HG03159 (cell line): Measurements from ENCODE around the gene ELMO3.
A peak's percentile ranks its signal among the peaks of the same experiment; 100 is the strongest.

ENCODE experiments used
- ATAC-seq: cut with Tn5 transposase; IDR thresholded peaks from one replicate; pipeline ENCODE4 v1.9.1; 2021; ENCODE audit warnings: mild to moderate bottlenecking, moderate library complexity; ENCODE audit not compliant: unreplicated experiment

Gene ELMO3, protein sequence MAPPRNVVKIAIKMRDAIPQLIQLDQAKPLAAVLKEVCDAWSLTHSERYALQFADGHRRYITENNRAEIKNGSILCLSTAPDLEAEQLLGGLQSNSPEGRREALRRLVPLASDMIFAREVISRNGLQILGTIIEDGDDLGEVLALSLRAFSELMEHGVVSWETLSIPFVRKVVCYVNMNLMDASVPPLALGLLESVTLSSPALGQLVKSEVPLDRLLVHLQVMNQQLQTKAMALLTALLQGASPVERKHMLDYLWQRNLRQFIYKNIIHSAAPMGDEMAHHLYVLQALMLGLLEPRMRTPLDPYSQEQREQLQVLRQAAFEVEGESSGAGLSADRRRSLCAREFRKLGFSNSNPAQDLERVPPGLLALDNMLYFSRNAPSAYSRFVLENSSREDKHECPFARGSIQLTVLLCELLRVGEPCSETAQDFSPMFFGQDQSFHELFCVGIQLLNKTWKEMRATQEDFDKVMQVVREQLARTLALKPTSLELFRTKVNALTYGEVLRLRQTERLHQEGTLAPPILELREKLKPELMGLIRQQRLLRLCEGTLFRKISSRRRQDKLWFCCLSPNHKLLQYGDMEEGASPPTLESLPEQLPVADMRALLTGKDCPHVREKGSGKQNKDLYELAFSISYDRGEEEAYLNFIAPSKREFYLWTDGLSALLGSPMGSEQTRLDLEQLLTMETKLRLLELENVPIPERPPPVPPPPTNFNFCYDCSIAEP

DNA sequence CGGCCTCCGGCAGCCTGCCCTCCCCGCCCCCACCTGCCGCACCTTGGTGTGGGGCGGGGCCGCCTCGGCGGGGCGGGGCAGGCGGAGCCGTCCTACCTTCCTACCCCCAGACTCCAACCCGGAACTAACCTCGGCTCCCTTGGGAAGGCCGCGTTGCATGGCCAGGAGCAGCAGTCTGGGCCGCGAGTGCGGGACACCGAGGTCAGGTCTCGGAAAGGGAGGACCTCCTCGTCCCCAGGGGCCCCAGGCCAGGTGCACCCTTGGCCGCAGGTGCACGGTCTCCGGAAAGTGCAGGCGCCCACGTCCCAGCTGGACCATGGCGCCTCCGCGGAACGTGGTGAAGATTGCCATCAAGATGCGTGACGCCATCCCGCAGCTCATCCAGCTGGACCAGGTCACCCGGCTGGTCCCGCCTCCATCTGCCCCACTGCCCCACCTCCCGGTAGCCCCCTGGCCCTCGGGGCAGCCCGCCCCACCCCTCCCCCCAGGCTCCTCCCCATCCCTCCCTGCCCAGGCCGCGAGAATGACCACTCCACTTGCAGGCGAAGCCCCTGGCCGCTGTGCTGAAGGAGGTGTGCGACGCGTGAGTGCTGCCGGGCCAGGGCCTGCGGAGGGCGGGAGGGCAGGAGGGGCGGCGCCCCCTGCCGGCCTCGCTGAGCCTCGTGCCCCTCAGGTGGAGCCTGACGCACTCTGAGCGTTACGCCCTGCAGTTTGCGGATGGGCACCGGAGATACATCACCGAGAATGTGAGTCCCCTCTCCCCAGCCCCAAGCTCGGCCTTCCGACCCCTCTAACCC is at the start of gene ELMO3:
ELMO3 (plus strand) TSS at position 121 of the 797 bp plus-strand sequence; CDS start at position 317, 196 bp downstream.
- ATAC-seq, result no peak

DNA sequence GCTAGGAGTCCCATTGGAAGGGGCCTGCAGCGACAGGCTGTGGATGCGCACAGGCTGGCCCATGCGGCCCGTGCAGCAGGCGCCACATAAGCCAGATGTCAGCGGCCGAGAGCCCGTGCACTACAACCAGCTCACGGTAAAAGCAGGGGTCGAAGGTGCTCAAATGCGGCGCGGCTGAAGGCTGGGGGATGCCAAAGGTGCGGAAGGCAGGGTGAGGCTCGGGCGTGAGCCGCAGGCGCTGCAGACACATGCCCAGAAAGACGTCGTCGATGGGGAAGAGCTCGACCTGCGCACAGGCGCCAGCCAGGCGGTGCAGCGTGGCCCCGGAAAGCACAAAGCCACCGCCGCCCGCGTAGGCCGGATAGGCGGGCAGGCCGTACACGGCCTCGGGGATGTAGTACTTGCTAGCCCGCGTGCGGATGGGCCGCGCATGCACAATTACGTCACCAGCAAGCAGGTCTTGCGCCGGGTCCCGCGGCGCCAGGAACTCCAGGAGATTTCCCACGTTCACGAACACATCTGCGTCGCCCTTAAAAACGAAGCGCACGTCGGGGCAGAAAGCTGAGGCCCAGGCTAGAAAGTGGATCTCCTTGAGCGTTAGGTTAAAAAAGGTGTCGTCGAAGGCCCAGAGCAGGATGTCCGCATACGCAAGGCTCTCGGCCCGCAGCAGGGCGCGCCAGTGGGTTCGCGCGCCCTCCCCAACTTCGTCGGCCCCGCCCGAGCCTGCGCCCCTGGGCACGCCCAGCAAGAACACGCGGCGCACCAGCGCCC is 49.5 kb upstream of the ELMO3 start:
- ATAC-seq, result no peak

DNA sequence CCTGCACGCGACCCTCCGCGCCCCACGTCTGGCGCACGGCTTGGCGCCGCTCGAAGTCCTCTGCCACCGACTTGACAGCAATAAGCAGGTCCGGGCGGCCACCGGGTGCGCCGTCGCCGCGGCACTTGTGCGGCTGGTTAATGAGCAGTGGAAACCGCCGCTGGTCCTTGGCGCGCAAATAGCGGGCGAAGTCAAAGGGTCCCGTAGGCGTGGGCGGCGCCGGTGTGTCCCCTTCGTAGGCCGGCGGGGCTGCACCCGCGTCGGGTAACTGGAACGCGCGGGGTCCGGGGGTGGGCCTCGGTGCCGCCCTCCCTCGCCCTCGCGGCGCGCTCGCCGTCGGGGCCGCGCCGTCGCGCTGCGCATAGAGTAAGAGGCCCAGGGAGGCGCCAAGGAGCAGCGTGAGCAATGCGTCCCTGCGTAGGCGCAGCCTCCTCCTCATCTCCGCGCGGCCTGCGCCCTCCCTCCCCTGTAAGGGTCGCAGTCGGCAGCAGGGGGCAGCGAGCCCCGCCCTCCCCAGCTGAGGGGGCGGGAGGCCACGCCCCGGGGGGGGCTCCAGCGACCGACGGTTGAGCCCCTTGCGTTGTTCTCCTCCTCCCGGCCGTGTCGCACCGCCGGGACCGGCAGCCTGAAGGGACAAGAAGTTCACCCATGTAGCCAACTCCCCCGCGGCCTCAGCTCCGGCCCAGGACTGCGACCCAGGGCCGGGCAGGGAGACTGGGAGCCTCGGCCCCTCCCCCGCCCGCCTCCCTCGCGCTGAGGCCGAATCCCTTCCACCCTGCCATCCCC is 48.7 kb upstream of the ELMO3 start:
- ATAC-seq, result peak; percentile 23

DNA sequence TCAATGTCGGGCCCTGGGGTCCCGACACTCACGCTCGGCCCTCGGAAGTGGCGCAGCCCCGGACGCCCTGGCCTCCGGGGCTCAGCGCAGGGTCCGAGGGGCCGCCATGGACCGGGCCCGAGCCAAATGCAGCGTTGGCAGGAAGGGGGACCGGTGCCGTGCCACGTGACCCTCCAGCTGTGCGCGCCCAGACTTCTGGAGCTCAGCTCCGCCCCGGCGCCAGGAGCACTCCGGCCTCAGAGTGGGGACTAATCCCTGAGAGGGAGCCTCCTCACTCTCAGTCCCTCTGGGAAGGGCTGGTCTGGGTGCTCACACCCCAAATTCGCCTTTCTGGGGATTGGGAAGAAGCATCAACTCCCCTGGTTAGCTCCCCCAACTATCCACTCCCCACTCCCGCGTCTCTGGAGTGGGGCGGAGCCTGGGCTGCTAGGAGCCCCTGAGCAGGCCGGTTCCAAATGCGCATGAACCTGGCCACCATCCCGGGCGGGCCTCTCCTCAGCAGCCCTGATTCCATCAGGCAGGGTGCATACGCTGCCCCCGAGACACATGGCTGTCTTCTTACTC is 48.0 kb upstream of the ELMO3 start, which contains the start of gene B3GNT9:
B3GNT9 (minus strand) TSS at position 166 of the 564 bp plus-strand sequence. CDS start 513 bp downstream, outside the sequence.
- ATAC-seq, result peak; percentile 49

DNA sequence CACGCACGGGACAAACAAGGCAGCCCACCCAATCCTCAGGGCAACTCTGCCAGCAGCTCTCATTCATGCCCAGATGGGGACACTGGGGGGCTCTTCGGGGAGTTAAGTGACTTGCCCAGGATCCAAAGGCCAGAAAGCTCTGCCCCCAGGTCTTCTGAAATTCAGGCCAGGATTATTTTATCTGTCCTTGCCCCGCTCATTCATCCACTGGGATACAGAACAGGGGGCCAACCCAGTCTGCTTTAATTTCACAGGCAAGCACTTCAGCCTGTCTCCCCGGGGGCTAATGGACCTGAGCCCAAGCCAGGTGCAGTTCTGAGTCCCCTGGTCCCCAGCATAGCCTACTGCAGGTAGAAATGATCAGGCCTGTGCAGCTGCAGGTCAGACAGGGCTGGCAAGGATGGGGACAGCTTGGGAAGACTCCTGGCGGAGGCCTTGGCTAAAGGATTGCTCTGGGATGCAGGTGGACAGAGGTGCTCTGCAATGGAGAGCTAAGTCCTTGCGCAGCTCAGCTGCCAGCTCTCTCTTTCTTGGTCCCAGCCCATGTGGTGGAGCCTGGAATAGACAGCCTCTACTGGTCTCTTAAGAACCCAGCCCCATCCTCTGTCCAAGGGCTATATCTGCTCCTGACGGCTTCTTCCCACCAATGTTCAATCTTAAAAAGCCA is 47.4 kb upstream of the ELMO3 start:
- no peak for ATAC-seq

DNA sequence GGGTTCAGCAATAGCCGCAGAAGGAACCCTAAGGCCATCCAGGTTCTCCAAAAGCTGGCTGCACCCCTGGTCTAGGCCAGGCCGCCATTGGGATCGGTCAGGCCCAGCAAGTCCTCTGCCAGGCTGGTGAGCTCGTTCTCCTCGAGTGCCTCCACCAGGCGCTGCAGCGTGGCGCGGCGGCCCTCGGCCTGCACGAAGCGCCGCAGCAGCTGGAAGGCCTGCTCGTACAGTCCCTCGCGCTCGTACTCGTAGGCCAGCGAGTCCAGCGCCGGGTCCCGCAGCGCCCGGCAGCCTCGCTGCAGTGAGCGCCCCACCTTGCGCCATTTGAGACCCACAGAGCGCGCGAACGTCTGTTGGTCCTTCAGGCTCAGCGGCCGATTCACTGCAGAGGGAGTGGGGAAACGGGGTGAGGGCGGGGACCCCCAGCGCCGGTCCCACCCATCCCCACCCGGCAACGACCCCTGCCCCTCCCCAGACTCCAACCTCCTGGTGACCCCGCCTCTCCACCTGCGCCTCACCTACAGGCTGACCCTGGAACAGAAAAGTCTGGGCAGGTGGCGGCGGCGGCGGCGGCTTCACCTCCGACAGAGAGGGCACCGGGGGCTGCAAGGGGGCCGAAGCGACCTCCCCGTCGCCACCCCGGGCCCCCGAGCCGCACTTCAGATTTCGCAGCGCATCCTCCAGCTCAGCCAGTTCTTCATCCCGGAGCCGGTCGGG is 44.2 kb upstream of the ELMO3 start:
- no peak for ATAC-seq

DNA sequence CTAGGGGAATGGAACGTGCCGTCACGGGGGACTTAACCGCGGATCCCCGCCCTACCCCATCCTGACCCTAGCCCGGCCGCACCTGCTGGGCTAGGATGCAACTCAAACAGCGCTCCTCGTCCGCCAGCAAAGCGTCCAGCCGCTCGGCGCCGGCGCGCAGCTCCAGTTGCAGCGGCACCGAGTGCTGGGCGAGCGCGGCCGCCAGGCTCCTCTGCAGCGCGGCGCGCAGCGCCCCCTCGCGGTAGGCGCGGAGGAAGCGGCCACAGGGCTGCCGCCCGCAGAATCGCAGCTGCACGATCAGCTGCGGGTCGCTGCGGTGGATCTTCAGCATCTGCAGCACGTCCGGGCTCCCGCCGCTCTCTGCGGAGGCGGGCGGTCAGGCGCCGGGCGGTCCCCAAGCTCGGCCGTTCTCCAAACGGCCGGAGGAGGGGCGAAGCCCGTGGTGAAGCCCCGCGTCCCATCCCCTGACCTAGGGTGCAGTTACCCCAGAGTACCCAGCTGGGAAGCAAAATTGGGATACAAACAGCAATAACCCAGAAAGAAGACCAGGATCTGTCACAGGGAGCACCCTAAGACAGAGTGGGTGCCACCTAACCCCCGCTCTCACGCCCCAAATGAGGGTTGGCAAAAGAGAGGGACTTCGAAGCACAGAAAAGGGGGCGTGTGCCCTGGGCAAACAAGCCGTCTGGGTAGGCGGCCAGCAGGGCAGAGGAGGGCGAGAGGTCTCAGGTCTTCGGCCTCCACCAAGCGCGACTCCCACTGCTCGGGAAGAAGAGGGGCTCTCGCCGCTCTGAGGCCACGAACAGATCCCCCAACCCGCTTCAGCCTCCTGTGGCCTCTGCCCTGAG is 43.4 kb upstream of the ELMO3 start:
- ATAC-seq, result no peak

DNA sequence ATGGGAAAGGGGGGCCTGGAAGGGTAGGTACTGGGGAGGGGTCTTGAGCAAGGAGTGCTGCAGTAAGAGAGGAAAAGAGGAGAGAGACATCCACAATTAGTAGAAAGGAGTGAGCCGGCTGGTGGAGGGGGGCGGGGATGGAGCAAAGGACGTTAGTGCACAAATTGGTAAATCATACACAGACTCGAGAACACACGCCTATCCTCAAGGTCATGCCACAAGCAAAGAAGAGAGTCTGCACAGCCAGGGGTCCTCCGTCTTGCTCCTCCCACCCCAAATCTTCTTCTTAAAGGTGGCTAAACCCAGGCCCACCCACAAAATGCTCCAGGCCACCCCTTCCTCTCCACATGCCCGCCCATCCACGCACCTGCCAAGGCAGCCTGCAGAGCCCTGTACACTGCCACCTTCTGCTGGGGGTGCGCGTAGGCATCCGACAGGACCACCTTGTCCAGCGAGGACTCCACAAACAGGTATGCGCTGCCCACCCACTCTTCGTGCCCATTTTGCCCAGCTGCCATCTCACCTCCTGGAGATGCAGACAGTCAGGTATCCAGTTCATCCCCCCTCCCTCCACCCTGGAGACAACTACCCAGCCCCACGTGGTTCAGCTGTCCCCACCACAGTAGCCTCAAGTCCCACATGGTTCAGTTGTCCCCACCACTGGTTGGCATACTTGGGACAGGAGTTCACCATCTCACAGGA is 42.6 kb upstream of the ELMO3 start:
- no peak for ATAC-seq

DNA sequence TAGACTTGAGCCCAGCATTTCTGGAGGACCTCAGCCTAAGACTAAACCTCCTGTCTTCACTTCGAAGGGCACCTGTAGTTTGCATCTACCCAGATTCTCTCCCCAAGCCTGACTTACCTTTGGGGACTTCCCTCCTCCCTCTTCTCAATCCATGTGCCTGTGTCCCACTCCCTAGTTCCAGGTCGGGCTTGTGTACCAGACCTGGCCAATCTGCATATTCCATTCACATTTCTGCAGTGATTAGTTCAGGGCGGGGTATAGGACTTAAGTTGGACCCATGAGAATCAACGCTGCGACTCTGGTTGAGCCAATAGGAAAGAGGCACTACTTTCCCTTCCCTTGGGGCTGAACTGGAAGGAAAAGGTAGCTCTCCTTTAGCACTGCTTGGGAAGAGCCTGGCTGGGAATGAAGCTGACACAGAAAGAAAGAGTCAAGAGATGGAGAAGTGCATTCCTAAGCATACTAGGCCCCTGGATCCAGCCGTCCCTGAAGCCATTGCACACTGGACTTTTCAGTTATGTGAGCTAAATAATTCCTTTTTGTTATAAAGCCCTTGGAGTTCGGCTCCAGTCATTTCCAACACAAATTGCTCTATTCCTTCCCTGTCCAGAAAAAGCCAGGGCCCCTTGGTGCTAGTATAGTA is 41.7 kb upstream of the ELMO3 start:
- ATAC-seq, result no peak

DNA sequence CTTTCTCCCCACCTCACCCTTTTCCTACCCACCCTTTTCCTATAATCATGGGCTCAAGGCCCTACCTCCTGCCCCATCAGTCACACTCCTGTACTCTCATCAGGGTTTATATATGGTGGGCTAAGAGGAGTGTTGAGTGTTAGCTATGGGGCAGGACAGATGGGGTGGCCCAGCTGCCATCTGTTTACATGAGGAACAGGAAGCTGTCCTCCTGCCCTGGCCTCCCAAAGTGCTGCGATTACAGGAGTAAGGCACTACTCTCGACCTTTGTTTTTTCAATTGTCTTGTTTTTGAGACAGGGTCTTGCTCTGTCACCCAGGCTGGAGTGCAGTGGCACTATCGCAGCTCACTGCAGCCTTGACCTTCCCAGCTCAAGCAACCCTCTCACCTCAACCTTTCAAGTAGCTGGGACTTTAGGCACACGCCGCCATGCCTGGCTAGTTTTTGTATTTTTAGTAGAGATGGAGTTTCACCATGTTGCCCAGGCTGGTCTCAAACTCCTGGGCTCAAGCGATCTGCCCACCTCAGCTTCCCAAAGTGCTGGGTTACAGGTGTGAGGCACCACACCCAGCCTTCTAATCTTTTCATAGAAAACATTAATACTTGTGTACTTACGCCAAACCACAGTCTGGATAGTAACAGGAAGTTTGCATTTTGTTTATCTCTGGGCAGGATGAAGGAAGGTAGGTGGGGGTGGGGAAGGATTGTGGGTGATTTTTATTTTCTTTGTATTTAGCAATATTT is 40.9 kb upstream of the ELMO3 start:
- no peak for ATAC-seq

DNA sequence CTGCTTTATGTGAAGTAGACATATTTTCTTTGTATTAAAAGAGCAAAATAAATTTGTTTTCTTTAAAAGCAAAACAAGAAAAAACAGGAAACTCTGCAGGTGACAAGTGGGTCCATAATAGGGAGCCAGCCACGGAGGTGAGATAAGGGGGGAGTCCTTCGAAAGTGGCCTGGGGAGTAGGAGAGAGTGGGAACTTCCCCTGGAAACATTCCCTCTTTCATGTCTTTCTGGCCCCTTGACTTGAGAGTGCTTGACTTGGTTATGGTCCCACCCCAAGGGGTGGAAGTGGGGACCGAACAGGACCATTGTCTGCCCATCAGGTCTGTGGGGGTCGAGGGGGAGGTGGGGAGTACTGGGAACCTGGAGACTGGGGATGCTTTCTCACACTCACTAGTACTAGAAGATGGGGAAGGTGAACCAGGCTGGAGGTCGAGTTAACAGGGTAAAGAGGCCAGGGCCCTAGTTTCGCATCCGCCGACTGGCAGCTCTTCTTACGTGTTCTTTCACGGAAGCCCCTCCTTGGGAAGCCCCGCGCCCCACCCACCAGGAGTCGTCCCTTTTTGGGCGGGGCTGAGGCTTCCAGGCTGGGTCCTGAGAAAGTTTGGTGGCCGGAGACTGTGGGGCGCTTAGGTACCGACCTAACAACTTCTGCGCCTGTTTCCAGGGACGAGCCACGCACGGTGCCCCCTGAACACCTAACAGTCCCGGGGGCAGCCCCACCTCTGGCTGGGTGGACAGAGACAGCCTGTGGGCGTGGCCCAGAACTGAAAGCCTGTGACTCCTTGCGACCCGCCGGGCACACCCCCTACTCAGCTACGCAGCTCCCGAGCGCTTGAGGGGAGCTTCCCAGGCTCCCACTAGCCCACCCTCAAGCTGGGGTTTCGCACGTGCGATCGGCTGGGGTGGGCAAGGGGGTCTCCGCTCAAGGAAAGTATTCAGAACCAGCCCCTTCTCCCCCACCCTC is 40.0 kb upstream of the ELMO3 start:
- peak; percentile 37 for ATAC-seq

DNA sequence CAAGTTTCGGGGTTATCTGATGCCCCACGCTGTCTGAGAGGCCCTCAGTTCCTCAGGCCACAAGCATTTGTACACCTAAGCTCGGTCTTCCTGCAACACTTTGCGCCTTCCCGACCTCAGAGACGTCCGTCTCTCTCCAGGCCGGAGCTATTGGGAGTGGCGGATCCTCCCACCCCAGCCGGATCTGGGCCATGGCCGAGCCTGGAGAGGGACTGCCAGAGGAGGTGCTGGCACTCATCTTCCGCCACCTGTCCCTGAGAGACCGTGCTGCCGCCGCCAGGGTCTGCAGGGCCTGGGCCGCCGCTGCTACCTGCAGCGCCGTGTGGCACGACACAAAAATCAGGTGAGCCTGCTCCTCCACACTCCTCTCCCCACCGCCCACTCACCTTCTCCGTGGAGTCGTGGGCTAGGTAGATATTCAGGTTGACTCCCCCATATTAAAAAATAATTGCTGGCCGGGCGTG is 37.3 kb upstream of the ELMO3 start:
- ATAC-seq, result no peak

DNA sequence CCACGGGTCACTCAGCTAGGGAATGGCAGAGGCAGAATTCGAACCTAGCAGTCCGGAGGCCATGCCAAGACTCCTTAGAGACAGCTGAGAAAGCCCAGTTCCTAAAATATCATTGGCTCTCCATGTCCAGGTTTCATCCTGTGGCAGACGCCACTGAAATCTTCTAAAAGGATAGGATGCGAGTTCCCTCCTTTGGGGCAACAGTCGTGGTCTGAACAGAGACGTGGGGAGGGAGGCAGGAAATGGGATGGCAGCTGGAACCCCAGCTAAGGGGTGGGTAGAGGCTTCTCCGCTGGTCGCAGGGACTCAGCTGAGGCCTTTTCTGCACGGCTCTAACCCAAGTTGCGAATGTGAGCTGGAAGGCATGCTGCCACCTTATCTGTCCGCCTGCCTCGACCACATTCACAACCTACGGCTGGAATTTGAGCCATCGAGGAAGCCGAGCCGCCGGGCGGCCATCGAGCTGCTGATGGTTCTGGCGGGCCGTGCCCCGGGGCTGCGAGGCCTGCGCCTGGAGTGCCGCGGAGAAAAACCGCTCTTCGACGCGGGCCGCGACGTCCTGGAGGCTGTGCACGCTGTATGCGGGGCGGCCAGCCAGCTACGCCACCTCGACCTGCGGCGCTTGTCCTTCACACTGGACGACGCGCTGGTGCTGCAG is 36.3 kb upstream of the ELMO3 start:
- ATAC-seq, result no peak
